H1 (cell line): ENCODE results near the gene UGT1A1.
"Not testable (repeated sequence)": the region's sequence is repeated elsewhere in the genome, so short reads cannot be mapped to it uniquely, and the experiment has no call there.

Source experiments
- CHD1 ChIP-seq: IDR thresholded peaks from 2 replicates; pipeline ENCODE4 v1.6.1; 2012; ENCODE audit warnings: low read depth, low read length, improper control_type of control experiment
- CTCF ChIP-seq, 3 experiments: IDR thresholded peaks; 1 replicate in 2 of 3; 2 replicates in 1 of 3; pipeline versions ENCODE4 v1.5.1 to v1.6.1; 2011; ENCODE audit warnings: low read length in 3 of 3, mild to moderate bottlenecking in 3 of 3, inconsistent platforms in 2 of 3, low read depth in 1 of 3, moderate library complexity in 1 of 3; ENCODE audit not compliant: insufficient read depth in 1 of 3; ENCODE audit errors: control extremely low read depth in 1 of 3
- EZH2 ChIP-seq: fragments of 200-600 bp; sonication (generic); IDR thresholded peaks from 2 replicates; pipeline ENCODE4 v1.7.1; 2012; ENCODE audit warnings: low read depth, mild to moderate bottlenecking, moderate library complexity, low read length, inconsistent platforms; ENCODE audit not compliant: severe bottlenecking
- GABPA ChIP-seq: IDR thresholded peaks from 2 replicates; pipeline ENCODE4 v1.6.1; 2011; ENCODE audit warnings: mild to moderate bottlenecking, low read length, moderate library complexity, borderline replicate concordance; ENCODE audit not compliant: insufficient read depth
- JUND ChIP-seq: IDR thresholded peaks from 2 replicates; pipeline ENCODE4 v1.6.1; 2011; ENCODE audit warnings: mild to moderate bottlenecking, improper control_type of control experiment, low read length
- MAFK ChIP-seq: IDR thresholded peaks from 2 replicates; pipeline ENCODE4 v1.6.1; 2012; ENCODE audit warnings: low read depth, mild to moderate bottlenecking, improper control_type of control experiment, low read length
- POLR2A ChIP-seq, 2 experiments: IDR thresholded peaks; 1 replicate in 1 of 2; 2 replicates in 1 of 2; pipeline ENCODE4 v1.6.1; 2011; ENCODE audit warnings: low read depth in 2 of 2, low read length in 2 of 2, mild to moderate bottlenecking in 2 of 2; ENCODE audit errors: control extremely low read depth in 1 of 2
- POLR2AphosphoS5 ChIP-seq: IDR thresholded peaks from 2 replicates; pipeline ENCODE4 v1.6.1; 2011; ENCODE audit warnings: low read depth, low read length
- TF ChIP-seq, protein P1 (sequence below): IDR thresholded peaks from 2 replicates; pipeline ENCODE4 v1.6.1; 2011; ENCODE audit warnings: low read length, improper control_type of control experiment

DNA sequence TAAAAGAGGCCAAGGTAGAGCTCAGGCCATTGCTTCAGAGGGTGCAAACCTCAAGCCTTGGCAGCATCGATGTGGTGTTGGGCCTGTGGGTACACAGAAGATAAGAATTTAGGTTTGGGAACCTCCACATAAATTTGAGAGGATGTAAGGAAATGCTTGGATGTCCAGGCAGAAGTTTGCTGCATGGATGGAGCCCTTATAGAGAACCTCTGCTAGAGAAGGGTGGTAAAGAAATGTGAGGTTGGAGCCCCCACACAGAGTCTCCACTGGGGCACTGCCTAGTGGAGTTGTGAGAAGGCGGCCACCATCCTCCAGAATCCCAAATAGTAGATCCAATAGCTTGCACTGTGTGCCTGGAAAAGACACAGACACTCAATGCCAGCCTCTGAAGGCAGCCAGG lies 9.4 kb upstream of the UGT1A1 start:
- not testable (repeated sequence) for TF ChIP-seq CTCF (IDR thresholded peaks at IDR 0.05; ENCODE audit: control extremely low read depth in 1 of 3, insufficient read depth in 1 of 3, low read depth in 1 of 3, low read length in 3 of 3); CHD1; GABPA; POLR2A (IDR thresholded peaks at IDR 0.05; ENCODE audit: control extremely low read depth in 1 of 2, low read depth in 2 of 2, low read length in 2 of 2); POLR2AphosphoS5; JUND; EZH2; MAFK
- TF ChIP-seq, protein P1, sequence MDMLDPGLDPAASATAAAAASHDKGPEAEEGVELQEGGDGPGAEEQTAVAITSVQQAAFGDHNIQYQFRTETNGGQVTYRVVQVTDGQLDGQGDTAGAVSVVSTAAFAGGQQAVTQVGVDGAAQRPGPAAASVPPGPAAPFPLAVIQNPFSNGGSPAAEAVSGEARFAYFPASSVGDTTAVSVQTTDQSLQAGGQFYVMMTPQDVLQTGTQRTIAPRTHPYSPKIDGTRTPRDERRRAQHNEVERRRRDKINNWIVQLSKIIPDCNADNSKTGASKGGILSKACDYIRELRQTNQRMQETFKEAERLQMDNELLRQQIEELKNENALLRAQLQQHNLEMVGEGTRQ, result not testable (repeated sequence)
